CD4-positive, alpha-beta T cell treated with Interleukin-2 at 100 ng/mL for 4 hours (primary cell): ENCODE measurements around the gene ATRIP.
A peak's percentile ranks its signal among the peaks of the same experiment; 100 is the strongest.
"Not testable (repeated sequence)": the region's sequence is repeated elsewhere in the genome, so short reads cannot be mapped to it uniquely, and the experiment has no call there.

Source experiments
- DNase-seq: peaks from one replicate; pipeline ENCODE4 v3.0.0-alpha.2; 2020; ENCODE audit warnings: low spot score

Gene ATRIP

GRCh38 chr3:48469046-48469915 is 22.7 kb downstream of the ATRIP start:
- no peak for DNase-seq

- DNase-seq: no peak
Observed at GRCh38 chr3:48470286-48470685, 23.7 kb downstream of the ATRIP start.

- no peak for DNase-seq
Observed at GRCh38 chr3:48472673-48472922, 26.1 kb downstream of the ATRIP start.

GRCh38 chr3:48472923-48473616 is 26.5 kb downstream of the ATRIP start:
- DNase-seq: peak; percentile 94

GRCh38 chr3:48473617-48473952 is 27.0 kb downstream of the ATRIP start:
- DNase-seq: no peak

- DNase-seq: not testable (repeated sequence)
Observed at GRCh38 chr3:48474031-48474430, 27.5 kb downstream of the ATRIP start.

- no peak for DNase-seq
Observed at GRCh38 chr3:48474619-48475018, 28.1 kb downstream of the ATRIP start.

- DNase-seq: no peak
Observed at GRCh38 chr3:48475188-48475587, 28.7 kb downstream of the ATRIP start.

- no peak for DNase-seq
Observed at GRCh38 chr3:48476426-48477053, 30.0 kb downstream of the ATRIP start.

GRCh38 chr3:48477959-48478520 is 31.5 kb downstream of the ATRIP start:
- no peak for DNase-seq

- peak; percentile 63 for DNase-seq
Observed at GRCh38 chr3:48478626-48479555, 32.4 kb downstream of the ATRIP start.

GRCh38 chr3:48480891-48481290 is 34.4 kb downstream of the ATRIP start:
- not testable (repeated sequence) for DNase-seq

- not testable (repeated sequence) for DNase-seq
Observed at GRCh38 chr3:48482822-48483221, 36.3 kb downstream of the ATRIP start.

- no peak for DNase-seq
Observed at GRCh38 chr3:48486952-48487351, 40.4 kb downstream of the ATRIP start.

- DNase-seq: no peak
Observed at GRCh38 chr3:48492461-48493202, 46.1 kb downstream of the ATRIP start.

- DNase-seq: no peak
Observed at GRCh38 chr3:48493203-48493501, 46.6 kb downstream of the ATRIP start.

- no peak for DNase-seq
Observed at GRCh38 chr3:48500656-48501055, 54.1 kb downstream of the ATRIP start.

- no peak for DNase-seq
Observed at GRCh38 chr3:48501196-48501595, 54.7 kb downstream of the ATRIP start.

- DNase-seq: no peak
Observed at GRCh38 chr3:48502121-48502520, 55.6 kb downstream of the ATRIP start.

GRCh38 chr3:48502728-48503168 is 56.2 kb downstream of the ATRIP start:
- DNase-seq: no peak

- no peak for DNase-seq
Observed at GRCh38 chr3:48503401-48504050, 57.0 kb downstream of the ATRIP start.
